WTC11 (cell line): ENCODE data around the gene ACSF2.

Experiments
- ATF3 ChIP-seq: sonication (generic); formaldehyde crosslinking; conservative IDR thresholded peaks from 2 replicates; pipeline ENCODE4 v1.8.1; 2022; ENCODE audit warnings: mild to moderate bottlenecking, missing genetic modification reagents
- CREM ChIP-seq: sonication (generic); formaldehyde crosslinking; IDR thresholded peaks from 2 replicates; pipeline ENCODE4 v1.8.1; 2022; ENCODE audit warnings: mild to moderate bottlenecking, missing genetic modification reagents, moderate library complexity
- CTCF ChIP-seq: fragments of 200-600 bp; IDR thresholded peaks from 2 replicates; pipeline ENCODE4 v1.8.0; 2022; ENCODE audit warnings: antibody characterized with exemption
- ELF4 ChIP-seq: sonication (generic); formaldehyde crosslinking; IDR thresholded peaks from 2 replicates; pipeline ENCODE4 v1.8.1; 2022; ENCODE audit warnings: low read depth, mild to moderate bottlenecking, moderate library complexity, missing genetic modification reagents
- FOXJ3 ChIP-seq: sonication (generic); formaldehyde crosslinking; IDR thresholded peaks from 2 replicates; pipeline ENCODE4 v1.9.0; 2021; ENCODE audit warnings: missing genetic modification reagents, mild to moderate bottlenecking, borderline replicate concordance
- MAX ChIP-seq: sonication (generic); formaldehyde crosslinking; IDR thresholded peaks from 2 replicates; pipeline ENCODE4 v1.8.0; 2022; ENCODE audit warnings: mild to moderate bottlenecking, missing genetic modification reagents
- NR3C1 ChIP-seq: sonication (generic); formaldehyde crosslinking; conservative IDR thresholded peaks from 2 replicates; pipeline ENCODE4 v1.8.1; 2023; ENCODE audit warnings: low read depth, mild to moderate bottlenecking, missing genetic modification reagents
- PREB ChIP-seq: sonication (generic); formaldehyde crosslinking; IDR thresholded peaks from 2 replicates; pipeline ENCODE4 v1.8.1; 2022; ENCODE audit warnings: mild to moderate bottlenecking, missing genetic modification reagents, moderate library complexity, borderline replicate concordance
- TEAD4 ChIP-seq: sonication (generic); formaldehyde crosslinking; IDR thresholded peaks from 2 replicates; pipeline ENCODE4 v1.8.0; 2022; ENCODE audit warnings: mild to moderate bottlenecking, missing genetic modification reagents
- USF2 ChIP-seq: sonication (generic); formaldehyde crosslinking; IDR thresholded peaks from 2 replicates; pipeline ENCODE4 v1.8.1; 2023; ENCODE audit warnings: mild to moderate bottlenecking, missing genetic modification reagents, moderate library complexity
- ZNF263 ChIP-seq: sonication (generic); formaldehyde crosslinking; IDR thresholded peaks from 2 replicates; pipeline ENCODE4 v1.8.1; 2022; ENCODE audit warnings: low read depth, mild to moderate bottlenecking, moderate library complexity, missing genetic modification reagents

GRCh38 chr17:50480854-50481490 is 55.0 kb downstream of the ACSF2 start:
- TF ChIP-seq CTCF (no peak), CREM (CRISPR knock-in tag) (no peak), ATF3 (no peak), PREB (no peak), FOXJ3 (CRISPR knock-in tag) (no peak), MAX (no peak), ELF4 (no peak), NR3C1 (CRISPR knock-in tag) (no peak), TEAD4 (CRISPR knock-in tag) (no peak), USF2 (CRISPR knock-in tag) (no peak), ZNF263 (CRISPR knock-in tag) (no peak)
